K562 (cell line): ENCODE data around the gene CERS6. TPM values are rescaled to one million over a fixed set of nuclear protein-coding genes. Genes with fewer than 3 reads are reported as not detected.
A peak's percentile ranks its signal among the peaks of the same experiment; 100 is the strongest.

Experiments used
- ATAC-seq: fragments of 200-7000 bp; cut with Tn5 transposase; 3 replicates; pipeline ENCODE4 v1.9.1; 2020; ENCODE audit warnings: moderate library complexity
- BruUV-seq: library from RNA; stranded (reverse); fragments of 400-500 nt; replicated peaks from 2 replicates; lab custom pipeline; 2021; lab: Mats Ljungman, UMichigan
- CTCF ChIA-PET: fragments of 300-600 bp; formaldehyde crosslinking; extraction: SDS; loops from one replicate; lab custom pipeline; 2021; ENCODE audit warnings: low intra/inter-chr PET ratio; lab: Yijun Ruan, JAX
- POLR2A ChIA-PET: fragments of 300-600, 350-650 bp; sonication (Branson Sonifier 250); formaldehyde crosslinking; extraction: SDS; loops from one replicate; lab custom pipeline; 2021; ENCODE audit warnings: antibody characterized with exemption, inconsistent platforms; lab: Yijun Ruan, JAX
- DNase-seq, 4 experiments: peaks; one replicate each; pipeline versions ENCODE4 v3.0.0 to v3.0.0-alpha.2; 2011 to 2018; ENCODE audit warnings: low spot score in 3 of 4, mixed read lengths in 3 of 4; ENCODE audit errors: extremely low read depth in 1 of 4
- FAIRE-seq: peaks from 2 replicates; lab custom pipeline; 2011; peaks lifted over from hg19 to GRCh38; lab: Jason Lieb, UNC
- H2AFZ ChIP-seq: 2 replicates; pipeline ENCODE4 v1.6.0; 2011; ENCODE audit warnings: low read depth, low read length, control low read depth, inconsistent platforms
- H3K27ac ChIP-seq: fragments of 200-600 bp; 3 replicates; pipeline ENCODE4 v1.8.0; 2011; ENCODE audit warnings: low read depth, mild to moderate bottlenecking, control low read depth, inconsistent platforms, low read length, moderate library complexity, mixed read lengths; ENCODE audit errors: extremely low read depth
- H3K27me3 ChIP-seq, 2 experiments: fragments of 300-600 bp in 1 of 2; 2 replicates in 1 of 2; 3 replicates in 1 of 2; pipeline versions ENCODE4 v1.6.0 to v1.8.0; 2011; ENCODE audit warnings: inconsistent platforms in 2 of 2, low read length in 2 of 2, mild to moderate bottlenecking in 1 of 2, mixed read lengths in 1 of 2, moderate library complexity in 1 of 2; ENCODE audit not compliant: control insufficient read depth in 2 of 2, insufficient read depth in 2 of 2
- H3K36me3 ChIP-seq: fragments of 300-600 bp; 3 replicates; pipeline ENCODE4 v1.8.0; 2011; ENCODE audit warnings: mild to moderate bottlenecking, low read length, inconsistent platforms; ENCODE audit not compliant: control insufficient read depth, insufficient read depth
- H3K4me1 ChIP-seq, 2 experiments: fragments of 200-600 bp in 1 of 2; replicated peaks in 1 of 2; 2 replicates in 1 of 2; 3 replicates in 1 of 2; pipeline versions ENCODE4 v1.5.1 to v1.8.0; 2011; ENCODE audit warnings: inconsistent platforms in 2 of 2, low read length in 2 of 2, mild to moderate bottlenecking in 1 of 2, mixed read lengths in 1 of 2, moderate library complexity in 1 of 2; ENCODE audit not compliant: control insufficient read depth in 2 of 2, insufficient read depth in 2 of 2
- H3K4me2 ChIP-seq: 2 replicates; pipeline ENCODE4 v1.6.1; 2011; ENCODE audit warnings: low read length, control low read depth, inconsistent platforms, mixed read lengths; ENCODE audit not compliant: insufficient read depth
- H3K4me3 ChIP-seq: fragments of 200-600 bp; sonication (generic), shearing (Covaris generic); 2 replicates; pipeline ENCODE4 v1.5.1; 2016; ENCODE audit warnings: control low read depth, inconsistent platforms
- H3K79me2 ChIP-seq: fragments of 200-600 bp; 3 replicates; pipeline ENCODE4 v1.8.0; 2011; ENCODE audit warnings: low read length, inconsistent platforms; ENCODE audit not compliant: control insufficient read depth, insufficient read depth
- H3K9ac ChIP-seq, 2 experiments: 2 replicates each; pipeline versions ENCODE4 v1.6.0 to v1.6.1; 2011; ENCODE audit warnings: low read depth in 2 of 2, low read length in 2 of 2, control low read depth in 1 of 2, inconsistent platforms in 1 of 2, mild to moderate bottlenecking in 1 of 2, mixed read lengths in 1 of 2; ENCODE audit not compliant: insufficient read depth in 1 of 2
- H3K9me1 ChIP-seq: one replicate; pipeline ENCODE4 v1.6.0; 2011; ENCODE audit warnings: inconsistent platforms, mild to moderate bottlenecking, low read length, moderate library complexity; ENCODE audit not compliant: control insufficient read depth, insufficient read depth
- H3K9me3 ChIP-seq: replicated peaks from 2 replicates; pipeline ENCODE4 v1.5.1; 2011; ENCODE audit warnings: low read depth, low read length, inconsistent platforms; ENCODE audit not compliant: control insufficient read depth, insufficient read depth
- H4K20me1 ChIP-seq: replicated peaks from 2 replicates; pipeline ENCODE4 v1.6.1; 2011; ENCODE audit warnings: low read length, inconsistent platforms, mixed read lengths; ENCODE audit not compliant: control insufficient read depth, insufficient read depth
- CTCF ChIP-seq, 3 experiments: IDR thresholded peaks in 2 of 3; conservative IDR thresholded peaks in 1 of 3; 2 replicates each; pipeline ENCODE4 v1.5.1; 2011 to 2012; ENCODE audit warnings: low read length in 3 of 3, mild to moderate bottlenecking in 3 of 3, control low read depth in 2 of 3, improper control_type of control experiment in 1 of 3, inconsistent platforms in 1 of 3, low read depth in 1 of 3, mixed read lengths in 1 of 3, moderate library complexity in 1 of 3; ENCODE audit not compliant: insufficient read depth in 2 of 3
- THRAP3 ChIP-seq: fragments of 450-650 bp; IDR thresholded peaks from 2 replicates; pipeline ENCODE4 v1.6.1; 2016; ENCODE audit warnings: mild to moderate bottlenecking, inconsistent platforms, borderline replicate concordance
- ZNF263 ChIP-seq: sonication (generic); formaldehyde crosslinking; IDR thresholded peaks from 2 replicates; pipeline ENCODE4 v1.8.0; 2022; ENCODE audit warnings: mild to moderate bottlenecking, missing genetic modification reagents, borderline replicate concordance
- WGBS: fragments of 100-300 bp; shearing (Covaris generic); methylation state at CpG from one replicate; pipeline ENCODE4 v1.1.6; 2016; ENCODE audit warnings: low coverage, mixed read lengths; ENCODE audit not compliant: insufficient coverage; ENCODE audit errors: missing lambda C conversion rate; 5-methylcytosine and 5-hydroxymethylcytosine counted together
- in situ Hi-C: fragments of 300-500 bp; cut with MboI; formaldehyde crosslinking; loops from 4 replicates; pipeline ENCODE4 v1.15.0; 2018; ENCODE audit warnings: inconsistent platforms, mixed read lengths
- intact Hi-C: fragments of 100-400 bp; cut with micrococcal nuclease; formaldehyde crosslinking; loops from 2 replicates; pipeline ENCODE4 v1.14.2; 2022
- polyA plus RNA-seq, 8 experiments: library from polyadenylated mRNA; depleted of rRNA in 4 of 8; stranded (reverse) in 5 of 8; unstranded in 3 of 8; fragments of >200 nt; fragmentation: Nextera tagmentation in 2 of 8; fragmentation: Illumina TruSeq in 1 of 8; extraction: Ambion mirVana in 2 of 8; extraction: Trizol in 1 of 8; gene quantifications; 2 replicates each; pipeline versions ENCODE4 v1.2.1 to v1.2.3, GENCODE V29; 2011 to 2014; ENCODE audit warnings: inconsistent platforms in 1 of 8, missing spikeins in 1 of 8
- total RNA-seq, 7 experiments: library from RNA; depleted of rRNA in 6 of 7; stranded (reverse); fragments of >200 nt in 6 of 7; fragmentation: Illumina TruSeq in 2 of 7; extraction: Trizol in 2 of 7; gene quantifications; 2 replicates each; pipeline versions ENCODE4 v1.2.1 to v1.2.3, GENCODE V29; 2011 to 2021; ENCODE audit warnings: low replicate concordance in 1 of 7

The CERS6 gene
- total and polyA plus RNA-seq, 9 of the 15 experiments (the other 6 are each of a cell fraction or from before 2014, with no cell fraction given), result 1.6 to 13.6 (median 11.4) TPM

GRCh38 chr2:168690381-168690885 is 234.4 kb downstream of the CERS6 start:
- intact Hi-C loops, result no loop called here
- ATAC-seq, result no peak
- POLR2A ChIA-PET, result interaction anchor here (0.7 kb wide), 1 partner anchor 474 kb away, joined by 3 read pairs; no protein-coding TSS in a partner anchor
- H3K27me3 ChIP-seq, result no peaks in the 10 kb centered on the region
- no peaks in the 10 kb centered on the region for H4K20me1 ChIP-seq
- no peak overlapping the region for H3K4me3 ChIP-seq
- in situ Hi-C loops, result no loop called here
- no peak overlapping the region for H2AFZ ChIP-seq
- no peak overlapping the region for H3K4me2 ChIP-seq
- BruUV-seq, result no TSS peak
- H3K27ac ChIP-seq, result no peak overlapping the region
- TF ChIP-seq ZNF263 (CRISPR knock-in tag) (no peak), CTCF (IDR thresholded peaks at IDR 0.05 in 2 of 3, conservative IDR thresholded peaks at IDR 0.05 in 1 of 3; ENCODE audit: insufficient read depth in 2 of 3, low read depth in 1 of 3, low read length in 3 of 3) (0 out of 6 replicates have a peak, but pooled peaks of 1 of the 3 experiments have one; percentile 2), THRAP3 (no peak)
- no peaks in the 10 kb centered on the region for H3K79me2 ChIP-seq
- H3K9me3 ChIP-seq, result no peaks in the 10 kb centered on the region
- no peak for FAIRE-seq
- H3K9me1 ChIP-seq, result no peaks in the 10 kb centered on the region
- WGBS, result 33% methylated on average over 1 of the region's 1 CpG
- H3K4me1 ChIP-seq, result peaks cover 3 to 14% of the 10 kb centered on the region in 2 experiments; a peak in 4 of 5 replicates
- H3K9ac ChIP-seq, result no peak overlapping the region
- CTCF ChIA-PET, result no interaction called here
- H3K36me3 ChIP-seq, result peaks cover 6% of the 10 kb centered on the region; the same call in 2 of the 3 replicates
- no peak for DNase-seq
